ENCODE data around the gene DUSP2.

DNA sequence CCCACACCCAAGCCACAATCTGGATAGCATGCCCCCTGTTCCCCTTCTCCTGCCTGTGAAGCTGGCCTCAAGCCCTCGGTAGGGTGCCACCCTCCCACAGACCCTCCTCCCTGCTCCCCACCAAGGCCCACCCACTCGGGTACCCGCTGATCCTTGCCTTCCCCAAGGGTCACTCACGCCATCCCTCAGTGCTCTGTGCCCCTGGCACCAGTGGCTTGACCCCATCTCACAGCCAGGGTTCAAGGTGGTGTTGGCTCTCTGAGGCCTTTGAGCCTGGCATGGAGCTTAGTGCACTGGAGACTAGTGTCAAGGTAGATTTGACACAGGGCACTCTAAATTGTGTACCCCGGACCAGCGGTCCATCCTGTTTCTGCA is 40.8 kb downstream of the DUSP2 start:
- TF ChIP-seq CTCF (conservative IDR thresholded peaks at IDR 0.05; ENCODE audit: low read depth, low read length) (no peak), EZH2 (IDR thresholded peaks at IDR 0.05; ENCODE audit: borderline replicate concordance, low read depth, low read length, poor library complexity, severe bottlenecking) (no peak)
